Neural cell (in vitro differentiated cells): ENCODE results near the gene CYCS. TPM values are rescaled to one million over a fixed set of nuclear protein-coding genes. Genes with fewer than 3 reads are reported as not detected.

Source experiments
- H2AFZ ChIP-seq: fragments of 200-600, 300-800 bp; sonication (generic), shearing (Covaris generic); 2 replicates; pipeline ENCODE4 v1.6.0; 2014; ENCODE audit warnings: low read depth, mild to moderate bottlenecking, antibody characterized with exemption, low read length, moderate library complexity
- H3F3A ChIP-seq: fragments of 200-600 bp; shearing (Covaris generic); 2 replicates; pipeline ENCODE4 v1.6.1; 2016; ENCODE audit warnings: mild to moderate bottlenecking, moderate library complexity, mixed read lengths, antibody characterized with exemption, low read length; ENCODE audit not compliant: insufficient read depth, poor library complexity, severe bottlenecking
- H3K27ac ChIP-seq: fragments of 200-600, 300-800 bp; sonication (generic), shearing (Covaris generic); 2 replicates; pipeline ENCODE4 v1.5.1; 2014; ENCODE audit warnings: mild to moderate bottlenecking, low read length, moderate library complexity
- H3K27me3 ChIP-seq: fragments of 300-800, 200-600 bp; sonication (generic), shearing (Covaris generic); 2 replicates; pipeline ENCODE4 v1.6.0; 2014; ENCODE audit warnings: mild to moderate bottlenecking, low read depth, low read length, moderate library complexity; ENCODE audit not compliant: insufficient read depth
- H3K36me3 ChIP-seq: fragments of 300-800, 200-600 bp; sonication (generic), shearing (Covaris generic); 2 replicates; pipeline ENCODE4 v1.5.1; 2014; ENCODE audit warnings: mild to moderate bottlenecking, antibody characterized with exemption, low read length, moderate library complexity; ENCODE audit not compliant: insufficient read depth
- H3K4me2 ChIP-seq: fragments of 300-800, 200-600 bp; sonication (generic), shearing (Covaris generic); 2 replicates; pipeline ENCODE4 v1.6.0; 2014; ENCODE audit warnings: mild to moderate bottlenecking, low read length
- H3K4me3 ChIP-seq: fragments of 300-800, 200-600 bp; sonication (generic), shearing (Covaris generic); 2 replicates; pipeline ENCODE4 v1.5.1; 2014; ENCODE audit warnings: mild to moderate bottlenecking, low read length, moderate library complexity
- H3K79me2 ChIP-seq: fragments of 200-600 bp; shearing (Covaris generic); replicated peaks from 2 replicates; pipeline ENCODE4 v1.6.0; 2014; ENCODE audit warnings: mild to moderate bottlenecking, low read length, moderate library complexity; ENCODE audit not compliant: insufficient read depth
- H3K9ac ChIP-seq: fragments of 300-800, 200-600 bp; sonication (generic), shearing (Covaris generic); 2 replicates; pipeline ENCODE4 v1.6.1; 2016; ENCODE audit warnings: mild to moderate bottlenecking, low read length, mixed read lengths
- H3K9me2 ChIP-seq: fragments of 200-600 bp; shearing (Covaris generic); 2 replicates; pipeline ENCODE4 v1.6.1; 2016; ENCODE audit warnings: mild to moderate bottlenecking, low read length, mixed read lengths; ENCODE audit not compliant: insufficient read depth
- H3K9me3 ChIP-seq: fragments of 200-600, 300-800 bp; sonication (generic), shearing (Covaris generic); 2 replicates; pipeline ENCODE4 v1.6.1; 2016; ENCODE audit warnings: mild to moderate bottlenecking, mixed run types, low read length, moderate library complexity, mixed read lengths
- H4K20me1 ChIP-seq: fragments of 200-600 bp; shearing (Covaris generic); 2 replicates; pipeline ENCODE4 v1.6.1; 2016; ENCODE audit warnings: mild to moderate bottlenecking, mixed run types; ENCODE audit not compliant: insufficient read depth
- CTCF ChIP-seq: fragments of 450-650 bp; IDR thresholded peaks from 2 replicates; pipeline ENCODE4 v1.5.1; 2014; ENCODE audit warnings: antibody characterized with exemption, mild to moderate bottlenecking, moderate library complexity; ENCODE audit not compliant: poor library complexity, severe bottlenecking
- EP300 ChIP-seq: fragments of 450-650 bp; conservative IDR thresholded peaks from 2 replicates; pipeline ENCODE4 v1.6.1; 2014; ENCODE audit warnings: antibody characterized with exemption, mild to moderate bottlenecking, moderate library complexity; ENCODE audit not compliant: poor library complexity, severe bottlenecking
- EZH2 ChIP-seq: fragments of 200-600, 300-800 bp; shearing (Covaris generic), sonication (generic); IDR thresholded peaks from 2 replicates; pipeline ENCODE4 v1.6.1; 2014; ENCODE audit warnings: antibody characterized with exemption, low read length, borderline replicate concordance, mild to moderate bottlenecking; ENCODE audit not compliant: insufficient read depth, poor library complexity, severe bottlenecking
- MXI1 ChIP-seq: fragments of 450-650 bp; conservative IDR thresholded peaks from 2 replicates; pipeline ENCODE4 v1.6.1; 2014; ENCODE audit warnings: antibody characterized with exemption, mild to moderate bottlenecking; ENCODE audit not compliant: poor library complexity, severe bottlenecking
- POLR2AphosphoS5 ChIP-seq: IDR thresholded peaks from 2 replicates; pipeline ENCODE4 v1.6.1; 2012
- RAD21 ChIP-seq: fragments of 450-650 bp; conservative IDR thresholded peaks from 2 replicates; pipeline ENCODE4 v1.6.1; 2014; ENCODE audit warnings: antibody characterized with exemption, mild to moderate bottlenecking, moderate library complexity
- REST ChIP-seq: IDR thresholded peaks from 2 replicates; pipeline ENCODE4 v1.6.1; 2012; ENCODE audit warnings: borderline replicate concordance
- SMC3 ChIP-seq: fragments of 450-650 bp; conservative IDR thresholded peaks from 2 replicates; pipeline ENCODE4 v1.6.1; 2014; ENCODE audit warnings: antibody characterized with exemption, mild to moderate bottlenecking, moderate library complexity; ENCODE audit not compliant: poor library complexity
- TAF1 ChIP-seq: IDR thresholded peaks from 2 replicates; pipeline ENCODE4 v1.6.1; 2012; ENCODE audit warnings: low read depth
- polyA plus RNA-seq: library from polyadenylated mRNA; depleted of rRNA; stranded (reverse); fragments of >200 nt; gene quantifications from 2 replicates; pipeline ENCODE4 v1.2.3, GENCODE V29; 2014

The CYCS gene
- polyA plus RNA-seq, 1 donor from 2014 or later: 198 TPM

- Histone ChIP-seq H3K4me3 (no peak overlapping the region), H3K9me3 (no peaks in the 10 kb centered on the region), H3K27ac (no peak overlapping the region), H3K9ac (no peak overlapping the region), H3K4me2 (no peak overlapping the region), H3K36me3 (no peaks in the 10 kb centered on the region), H3K27me3 (no peaks in the 10 kb centered on the region), H3F3A (no peaks in the 10 kb centered on the region), H3K9me2 (no peaks in the 10 kb centered on the region), H3K79me2 (no peaks in the 10 kb centered on the region), H4K20me1 (no peaks in the 10 kb centered on the region), H2AFZ (no peak overlapping the region)
- TF ChIP-seq EZH2 (no peak), TAF1 (no peak), SMC3 (no peak), MXI1 (no peak), POLR2AphosphoS5 (no peak), RAD21 (no peak), EP300 (no peak), REST (no peak), CTCF (no peak)
These were observed 19.1 kb downstream of the CYCS start for GRCh38 chr7:25105911-25106310.

GRCh38 chr7:25103773-25104172 is 21.3 kb downstream of the CYCS start:
- Histone ChIP-seq H3K27me3 (no peaks in the 10 kb centered on the region), H3K9me3 (no peaks in the 10 kb centered on the region), H3K4me3 (no peak overlapping the region), H3K9me2 (no peaks in the 10 kb centered on the region), H3K4me2 (no peak overlapping the region), H3K36me3 (no peaks in the 10 kb centered on the region), H3K9ac (no peak overlapping the region), H3F3A (no peaks in the 10 kb centered on the region), H3K79me2 (no peaks in the 10 kb centered on the region), H4K20me1 (no peaks in the 10 kb centered on the region), H3K27ac (no peak overlapping the region), H2AFZ (no peak overlapping the region)
- TF ChIP-seq SMC3 (no peak), CTCF (no peak), MXI1 (no peak), POLR2AphosphoS5 (no peak), REST (no peak), RAD21 (no peak), EP300 (no peak), EZH2 (no peak), TAF1 (no peak)
